Limb (tissue), 2 donors: ENCODE data around the gene DIP2B.

Experiments
- DNase-seq, 2 donors: peaks; one replicate each; pipeline ENCODE4 v3.0.0-alpha.2; 2016; ENCODE audit errors: extremely low spot score in 2 of 2

The DIP2B gene

DNA sequence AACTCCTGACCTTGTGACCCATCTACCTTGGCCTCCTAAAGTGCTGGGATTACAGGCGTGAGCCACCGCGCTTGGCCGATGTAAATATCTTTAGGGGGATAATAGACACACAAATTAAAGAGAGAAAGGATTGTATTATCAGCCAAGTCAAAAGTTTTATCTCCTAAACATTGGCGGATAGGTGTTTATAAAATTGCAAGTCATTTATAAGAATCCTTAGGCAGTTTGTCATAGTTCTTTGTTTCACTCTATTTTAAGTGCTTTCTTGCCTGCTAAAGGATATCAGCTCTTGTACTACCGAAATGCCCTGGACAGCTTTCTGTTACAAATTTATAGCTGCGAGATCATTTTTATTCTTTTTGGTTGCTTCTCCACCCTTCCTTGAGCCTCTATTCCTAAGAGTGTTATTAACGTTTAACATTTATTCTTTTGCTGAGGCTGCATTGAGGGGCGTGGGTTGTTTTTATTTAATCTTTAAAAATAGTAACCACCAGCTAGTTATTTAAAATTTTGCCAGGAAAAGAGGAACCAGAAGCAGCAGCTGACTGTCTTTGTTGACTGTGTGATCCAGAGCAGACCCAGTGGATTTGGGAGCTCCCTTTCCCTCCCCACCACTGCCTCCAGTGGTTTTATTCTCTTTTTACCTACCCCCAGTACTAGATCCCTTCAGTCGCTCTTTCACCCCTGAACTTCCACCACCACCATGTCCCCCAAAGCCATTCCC lies 106.4 kb downstream of the DIP2B start:
- no peak for DNase-seq

DNA sequence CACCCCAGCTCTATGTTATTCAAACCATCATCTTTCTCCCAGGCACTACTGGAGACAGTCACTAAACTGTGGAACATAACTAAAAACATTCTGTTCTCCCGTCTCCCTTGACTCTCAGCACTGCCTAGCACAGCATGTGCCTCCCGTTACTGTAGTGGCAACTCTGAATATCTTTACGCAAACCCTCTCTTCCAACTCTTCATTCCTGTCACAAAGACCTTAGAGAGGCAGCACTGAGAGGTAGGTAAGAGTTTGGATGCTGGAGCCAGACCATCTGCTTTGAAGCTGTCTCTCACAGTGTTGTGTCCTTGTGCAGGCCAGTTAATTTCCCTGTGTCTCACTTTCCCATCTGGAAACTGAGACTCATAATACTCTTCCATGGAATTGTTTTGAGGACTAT lies 108.1 kb downstream of the DIP2B start:
- no peak for DNase-seq

DNA sequence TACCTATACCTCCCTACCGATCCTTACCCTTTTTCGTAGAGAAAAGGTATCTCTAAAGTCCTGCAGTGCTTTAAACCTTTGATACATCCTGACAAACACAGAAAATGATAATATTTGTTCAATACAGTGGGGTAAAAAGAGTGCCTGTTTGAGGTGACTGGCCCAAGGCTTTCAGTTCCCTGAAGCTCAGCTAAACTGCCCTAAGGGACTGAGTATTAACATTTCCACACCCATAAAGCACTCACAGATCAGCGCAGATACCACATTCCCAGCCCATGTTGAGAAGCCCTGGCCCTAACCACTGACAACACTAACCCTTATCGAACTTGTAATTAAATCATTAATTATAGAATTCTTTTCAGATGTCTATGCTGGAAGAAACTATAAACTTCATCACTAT lies 108.7 kb downstream of the DIP2B start:
- DNase-seq: no peak

DNA sequence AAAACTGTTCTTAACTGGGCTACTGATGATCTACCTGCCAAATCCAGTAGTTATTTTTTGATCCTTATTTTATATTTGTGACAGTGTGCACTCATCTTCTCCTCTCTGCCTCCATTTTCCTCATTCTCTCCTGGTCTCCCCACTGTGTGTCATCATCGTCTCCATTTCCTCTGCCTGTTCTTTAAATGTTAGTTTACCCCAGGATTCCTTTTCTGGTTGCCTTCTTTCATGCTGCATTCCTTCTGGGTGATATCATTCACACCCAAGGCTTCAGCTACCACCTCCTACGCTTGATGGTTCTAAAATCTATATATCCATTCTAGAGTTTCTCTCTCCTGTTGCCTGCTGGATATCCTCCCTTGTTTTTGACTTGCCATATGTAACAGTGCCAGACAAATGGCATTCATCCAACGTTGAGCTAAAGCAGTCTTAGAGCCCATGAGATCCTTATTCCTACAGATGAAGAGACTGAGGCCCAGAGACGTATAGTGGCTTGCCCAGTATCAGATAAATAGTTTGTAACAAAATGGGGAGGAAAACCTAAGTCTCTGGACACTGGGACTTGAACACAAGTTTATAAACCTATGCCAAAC lies 109.5 kb downstream of the DIP2B start:
- DNase-seq: no peak

DNA sequence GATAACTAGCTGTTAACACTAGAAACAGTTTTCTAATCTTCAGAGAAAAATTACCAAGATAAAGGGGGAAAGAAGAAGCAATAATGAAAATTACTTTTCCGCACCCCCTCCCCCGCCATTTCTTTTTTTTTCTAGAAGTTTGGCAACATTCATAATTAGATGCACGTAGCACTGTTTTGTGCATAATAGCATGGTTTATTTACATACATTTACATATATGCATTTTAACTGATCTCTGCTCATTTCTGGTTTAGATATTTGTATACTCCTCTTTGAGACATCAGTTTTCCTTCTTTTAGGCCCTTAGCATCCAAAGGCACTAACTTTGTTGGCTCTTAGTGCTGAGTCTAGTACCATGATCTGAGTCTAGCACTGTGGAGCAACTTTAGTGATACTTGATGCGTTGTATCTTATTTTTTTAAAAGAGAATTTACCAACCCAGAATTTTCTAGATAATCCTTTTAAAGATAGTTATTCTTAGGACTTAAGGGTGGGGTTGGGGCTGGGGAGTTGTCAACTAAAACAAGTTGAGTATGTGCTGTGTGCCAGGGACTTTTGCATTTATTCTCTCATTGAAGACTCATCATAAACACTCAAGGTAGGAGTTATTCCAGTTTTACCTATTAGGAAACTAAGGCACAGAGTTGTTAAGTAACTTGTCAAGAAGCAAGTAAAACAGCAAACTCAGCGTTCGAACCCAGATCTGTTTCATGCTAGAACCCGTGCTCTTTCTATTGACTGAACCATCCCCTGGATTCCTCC lies 110.5 kb downstream of the DIP2B start:
- DNase-seq: no peak

DNA sequence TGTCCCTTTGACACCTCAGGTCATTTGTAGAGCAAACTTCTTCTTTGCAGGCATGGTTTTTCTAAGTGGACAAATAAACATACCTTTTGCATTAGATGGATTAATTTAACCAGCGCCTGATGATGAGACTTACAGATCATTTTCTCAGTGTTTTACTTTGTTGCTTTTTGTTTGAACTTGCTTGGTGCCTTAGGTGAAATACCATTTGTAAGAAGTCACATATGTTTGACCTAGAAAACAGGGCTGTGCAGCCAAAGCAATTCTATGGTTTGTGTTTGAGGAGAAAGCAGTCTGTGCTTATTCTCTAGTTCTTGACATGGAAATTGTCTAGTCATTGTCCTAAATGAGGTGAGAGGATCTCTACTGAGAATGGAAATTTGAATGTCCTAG lies 111.1 kb downstream of the DIP2B start:
- DNase-seq: no peak

DNA sequence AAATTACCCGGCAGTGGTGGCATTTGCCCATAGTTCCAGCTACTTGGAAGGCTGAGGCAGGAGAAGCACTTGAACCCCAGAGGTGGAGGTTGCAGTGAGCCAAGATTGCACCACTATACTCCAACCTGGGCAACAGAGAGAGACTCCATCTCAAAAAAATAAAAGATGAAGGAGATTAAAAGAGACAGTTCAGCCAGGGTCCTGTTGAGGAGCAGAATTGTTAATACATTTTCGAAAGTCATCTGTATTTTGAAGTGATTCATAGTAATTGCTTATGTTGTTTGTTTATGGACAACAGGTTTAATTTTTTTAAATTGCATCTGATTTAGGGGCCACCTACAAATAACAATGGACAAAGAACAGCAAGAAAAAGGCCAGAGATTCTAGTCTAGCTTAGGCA lies 112.9 kb downstream of the DIP2B start:
- DNase-seq: no peak

DNA sequence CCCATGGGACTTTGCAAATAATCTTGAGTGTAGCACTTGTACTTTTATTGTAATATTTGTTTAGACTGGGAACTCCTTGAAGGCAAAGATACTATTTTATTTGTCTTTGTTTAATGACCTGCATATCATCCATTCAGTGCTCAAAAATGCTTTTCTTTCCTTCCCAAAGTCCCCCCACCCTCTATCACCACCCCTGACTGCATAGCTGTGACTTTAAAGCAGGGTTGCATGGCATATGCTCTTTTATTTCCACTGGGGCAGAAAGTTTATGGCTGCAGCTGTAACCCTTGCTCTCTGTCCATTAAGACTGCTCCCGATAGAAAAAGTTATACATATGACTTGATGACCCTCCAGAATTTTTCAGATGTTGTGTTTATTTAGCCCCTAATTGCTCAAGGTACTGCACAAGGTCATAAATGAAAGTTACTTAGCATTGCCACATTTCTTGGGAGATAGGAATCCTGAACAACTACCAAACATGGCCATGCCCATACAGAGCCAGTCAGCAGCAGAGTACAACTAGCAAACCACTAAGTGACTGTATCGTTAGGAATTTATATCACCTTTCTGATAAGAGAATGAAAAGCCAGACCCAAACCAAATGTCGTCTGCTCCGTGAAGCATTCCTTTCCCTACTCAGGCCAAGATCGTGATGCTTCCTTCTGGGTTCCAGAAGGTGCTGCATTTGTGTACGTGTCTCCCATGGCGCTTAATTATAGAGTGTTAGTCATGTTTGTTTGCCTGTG lies 114.3 kb downstream of the DIP2B start:
- no peak for DNase-seq

DNA sequence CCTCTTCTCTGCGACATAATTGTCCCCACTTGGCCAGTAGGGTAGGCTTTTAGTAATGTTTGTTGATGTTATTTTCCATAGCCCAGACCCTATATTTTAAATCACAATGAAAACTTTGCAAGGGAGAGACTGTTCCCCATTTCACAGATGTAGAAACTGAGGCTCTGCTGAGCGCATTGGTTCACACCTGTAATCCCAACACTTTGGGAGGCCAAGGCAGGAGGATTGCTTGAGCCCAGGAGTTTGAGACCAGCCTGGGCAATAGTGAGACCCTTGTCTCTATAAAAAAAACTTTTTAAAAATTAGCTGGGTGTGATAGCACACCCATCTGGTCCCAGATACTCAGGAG lies 114.8 kb downstream of the DIP2B start:
- DNase-seq: no peak

DNA sequence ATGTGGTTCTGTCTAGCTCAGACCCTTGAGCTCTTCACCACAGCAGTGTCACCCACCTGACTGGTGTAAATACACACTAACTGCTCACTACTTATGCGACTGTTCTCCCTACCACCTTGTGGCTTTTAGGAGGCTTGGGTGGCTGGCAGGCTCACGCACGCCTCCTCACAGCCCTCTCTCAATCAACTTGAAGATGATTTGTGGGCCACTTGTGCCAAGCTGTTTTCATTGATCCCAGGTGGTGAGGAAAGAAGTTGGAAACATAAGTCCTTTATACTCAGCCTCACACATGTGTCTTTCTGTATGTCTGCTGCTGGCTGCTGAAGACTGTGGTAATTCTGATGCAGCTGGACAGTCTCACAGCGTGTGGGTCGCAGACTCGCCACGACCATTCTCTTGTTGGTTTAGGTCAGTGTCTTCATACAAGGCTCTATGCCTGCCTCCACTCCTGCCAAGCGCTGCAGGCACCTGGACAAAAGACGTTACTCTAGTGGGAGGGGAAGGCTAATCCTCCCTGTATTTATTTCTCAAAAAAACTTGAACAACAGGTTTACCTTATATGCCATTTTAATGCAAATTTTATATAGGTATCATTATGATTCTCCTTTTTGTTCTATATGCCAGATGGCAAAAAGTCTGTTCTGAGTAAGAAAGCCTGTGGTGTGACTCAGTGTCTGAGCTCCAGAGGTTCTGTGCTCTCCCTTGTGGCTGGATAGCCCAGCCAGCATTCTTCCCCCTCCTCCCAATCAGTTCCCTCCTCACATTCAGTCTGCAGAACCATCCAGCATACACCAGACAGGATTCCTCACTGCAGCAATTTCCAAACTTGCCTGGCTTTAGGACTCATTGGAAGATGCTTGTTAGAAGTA lies 115.6 kb downstream of the DIP2B start:
- no peak for DNase-seq

DNA sequence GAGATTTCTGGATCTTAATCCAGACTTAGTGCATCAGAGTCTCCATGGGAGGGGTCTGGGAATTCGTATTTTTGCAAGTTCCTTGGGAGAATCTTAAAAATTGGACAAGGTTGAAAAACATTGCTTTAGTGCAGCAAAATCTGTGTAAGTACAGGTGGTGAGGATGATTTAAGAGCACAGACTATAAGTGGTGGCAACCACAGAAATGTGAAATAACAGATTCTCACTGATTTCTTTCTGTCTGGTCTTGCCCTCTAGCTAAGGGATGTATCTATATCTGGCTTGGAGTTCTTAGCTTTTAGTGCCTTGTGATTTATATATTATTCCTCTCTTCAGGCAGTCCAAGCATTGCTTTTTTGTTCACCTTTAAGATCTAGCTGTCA lies 116.2 kb downstream of the DIP2B start:
- no peak for DNase-seq

DNA sequence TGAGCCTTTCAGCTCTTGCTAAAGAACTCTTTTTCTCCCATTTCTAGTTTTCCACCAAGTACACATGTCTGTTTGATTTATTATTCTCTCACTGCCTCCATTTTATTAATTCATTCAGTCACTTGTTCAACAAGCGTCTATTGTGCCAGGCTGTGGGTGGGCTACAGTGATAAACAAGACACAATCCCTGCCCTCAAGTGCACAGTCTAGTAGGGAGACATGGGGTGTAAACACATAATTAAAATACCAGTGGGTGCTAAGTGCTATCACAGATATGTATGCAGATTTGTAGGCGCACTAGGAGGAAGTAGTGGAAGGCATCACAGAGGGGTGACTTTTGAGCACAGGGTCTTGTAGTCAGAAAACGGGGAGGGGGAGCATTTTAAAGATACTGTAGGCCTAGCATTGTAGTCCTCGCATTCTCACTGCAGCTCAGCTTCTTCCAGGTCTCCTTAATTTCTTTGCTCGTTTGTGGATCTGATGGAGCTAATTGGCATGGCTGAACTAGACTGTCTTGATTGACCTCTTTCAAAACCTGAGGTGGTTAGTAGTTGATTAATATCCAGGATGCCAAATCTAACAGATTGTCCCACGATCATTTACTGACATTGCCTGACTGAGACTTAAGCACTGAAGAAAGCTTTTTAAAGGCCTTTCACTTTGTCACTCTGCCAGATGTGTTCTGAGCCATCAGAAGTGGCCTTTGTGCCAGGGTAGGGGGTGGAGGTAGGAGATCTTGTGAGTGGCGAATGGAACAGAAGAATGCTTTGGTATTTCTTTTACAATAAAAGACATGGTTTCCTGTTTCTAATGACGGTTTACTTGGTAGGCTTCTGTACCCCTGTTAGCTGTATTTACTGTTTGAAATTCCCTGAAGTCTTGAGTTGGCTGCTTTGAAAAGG lies 116.9 kb downstream of the DIP2B start:
- no peak for DNase-seq

DNA sequence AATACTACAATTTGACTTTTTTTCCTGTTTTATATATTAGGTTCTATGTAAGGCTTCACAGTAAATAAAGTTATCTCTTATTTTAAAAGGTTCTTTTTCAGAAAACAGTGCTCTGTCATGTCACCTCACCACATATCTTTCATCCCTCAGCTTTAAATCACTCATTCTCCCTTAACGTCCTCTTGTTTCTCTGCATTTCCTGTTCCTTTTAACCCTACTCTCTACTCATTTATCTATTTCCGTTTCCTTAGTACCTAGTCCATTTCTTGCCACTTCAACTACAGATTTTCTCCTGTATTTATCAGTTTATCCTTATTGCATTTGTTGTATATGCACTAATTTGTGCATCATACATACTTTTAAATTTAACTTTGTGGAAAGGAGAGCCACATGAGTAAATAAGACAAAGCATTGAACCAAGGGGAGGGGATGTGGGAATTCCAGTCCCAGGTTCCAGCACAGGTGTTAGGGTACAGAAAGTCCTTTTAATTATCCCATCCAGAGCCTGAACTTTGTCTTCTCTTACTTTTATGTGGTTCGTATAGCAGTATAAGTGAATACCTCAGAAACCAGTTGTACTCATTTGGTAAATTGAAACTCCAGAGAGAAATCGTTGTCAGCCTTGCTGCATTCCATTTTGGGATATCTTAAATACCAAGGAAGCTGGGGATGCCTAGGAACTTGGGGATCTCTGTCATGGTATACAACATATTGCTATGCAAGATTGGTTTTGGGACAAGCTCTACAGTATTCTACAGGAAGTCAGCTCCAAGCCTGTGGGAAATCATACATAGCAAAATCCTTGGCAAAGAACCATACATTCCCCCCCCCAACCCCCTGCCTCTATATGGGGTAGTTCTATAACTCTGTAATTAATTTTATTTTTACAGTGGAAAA lies 120.5 kb downstream of the DIP2B start:
- DNase-seq: no peak

DNA sequence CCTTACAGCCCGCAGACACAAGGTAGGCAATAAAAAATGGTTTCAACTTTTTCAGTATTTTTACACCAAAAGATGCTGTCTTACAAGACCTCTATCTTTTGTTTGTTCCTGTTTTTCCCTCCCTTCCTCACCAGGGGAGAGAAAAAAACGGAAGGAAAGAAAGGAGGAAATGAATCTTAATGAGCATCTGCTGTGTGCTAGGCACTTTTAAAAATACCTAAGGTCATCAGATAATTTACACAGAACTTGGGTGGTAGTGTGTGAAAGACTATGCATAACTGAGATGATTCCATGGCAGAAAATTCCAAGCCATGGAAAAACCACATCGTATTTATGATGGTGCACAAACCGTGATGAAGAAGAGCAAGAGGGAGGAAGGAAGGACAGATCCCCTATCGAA lies 121.2 kb downstream of the DIP2B start:
- no peak for DNase-seq

DNA sequence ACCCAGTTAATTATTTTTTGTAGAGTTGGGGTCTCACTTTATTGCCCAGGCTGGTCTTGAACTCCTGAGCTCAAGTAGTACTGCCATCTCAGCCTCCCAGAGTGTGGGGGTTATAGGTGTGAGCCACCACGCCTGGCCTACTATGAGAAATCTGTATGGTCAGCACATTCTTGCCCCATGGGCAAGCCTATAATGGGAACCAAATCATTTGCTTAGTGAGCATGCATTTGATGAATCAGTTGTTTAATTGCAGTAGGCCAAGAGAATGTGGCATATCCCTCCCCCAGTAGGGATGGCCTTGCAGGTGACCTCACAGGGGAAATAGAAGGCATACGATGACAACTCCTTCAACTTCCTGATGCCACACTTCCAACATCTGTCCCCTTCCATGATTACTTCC lies 122.7 kb downstream of the DIP2B start:
- no peak for DNase-seq

DNA sequence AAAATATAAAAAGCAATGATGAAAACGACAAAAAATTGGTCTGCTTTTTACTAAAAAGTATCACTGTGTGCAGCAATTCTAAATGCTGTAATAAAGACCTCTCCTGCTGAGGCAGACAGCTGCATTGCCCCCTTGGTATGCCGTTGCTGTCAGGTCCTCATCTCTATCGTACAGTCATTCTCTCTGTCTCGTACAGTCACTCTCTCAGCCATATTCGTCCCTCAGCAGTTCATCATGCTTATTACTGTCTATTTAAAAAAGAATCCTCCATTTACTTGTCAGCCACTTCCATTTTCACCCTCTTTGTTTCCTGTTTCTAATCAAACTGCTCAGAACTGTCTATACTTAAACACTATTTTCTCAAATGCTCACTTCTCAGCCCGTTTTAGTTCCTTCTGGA lies 123.6 kb downstream of the DIP2B start:
- DNase-seq: no peak

DNA sequence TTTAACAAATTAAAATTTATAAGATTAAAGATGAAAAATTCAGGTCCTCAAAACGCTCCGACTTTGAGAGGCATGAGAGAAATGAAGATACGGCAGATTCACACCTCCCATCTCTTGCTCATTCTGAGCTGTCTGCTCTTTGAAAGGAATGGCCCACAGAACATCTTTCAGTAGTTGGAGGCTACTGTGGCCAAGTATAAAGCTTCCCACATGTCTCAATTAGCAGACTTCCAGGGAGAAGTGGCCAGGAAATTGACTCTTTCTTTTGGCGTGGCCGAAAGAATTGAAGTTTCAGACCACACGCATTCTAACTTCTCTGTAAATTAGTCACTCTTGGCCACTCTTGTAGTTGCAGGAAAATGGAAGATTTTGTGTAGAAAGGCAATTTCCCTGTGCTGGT lies 129.2 kb downstream of the DIP2B start:
- no peak for DNase-seq

DNA sequence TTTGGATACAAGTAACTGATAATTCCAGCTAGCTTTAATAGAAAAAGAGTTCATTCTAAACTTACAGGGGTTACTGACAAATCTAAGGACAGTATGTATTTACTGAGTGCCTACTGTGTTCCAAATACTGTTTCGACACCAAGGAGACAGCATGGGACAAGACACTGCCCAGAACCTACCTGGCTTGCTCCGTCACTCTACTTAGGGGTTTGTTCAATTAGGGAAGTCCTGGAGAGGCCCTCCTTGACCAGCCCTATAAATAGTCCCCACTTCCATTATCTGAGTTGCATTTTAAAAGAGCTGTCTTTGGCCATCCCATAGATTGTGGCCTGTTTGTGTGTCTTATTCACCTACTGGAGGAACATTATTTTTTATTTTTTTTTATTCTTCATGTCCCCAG lies 129.6 kb downstream of the DIP2B start:
- DNase-seq: no peak

DNA sequence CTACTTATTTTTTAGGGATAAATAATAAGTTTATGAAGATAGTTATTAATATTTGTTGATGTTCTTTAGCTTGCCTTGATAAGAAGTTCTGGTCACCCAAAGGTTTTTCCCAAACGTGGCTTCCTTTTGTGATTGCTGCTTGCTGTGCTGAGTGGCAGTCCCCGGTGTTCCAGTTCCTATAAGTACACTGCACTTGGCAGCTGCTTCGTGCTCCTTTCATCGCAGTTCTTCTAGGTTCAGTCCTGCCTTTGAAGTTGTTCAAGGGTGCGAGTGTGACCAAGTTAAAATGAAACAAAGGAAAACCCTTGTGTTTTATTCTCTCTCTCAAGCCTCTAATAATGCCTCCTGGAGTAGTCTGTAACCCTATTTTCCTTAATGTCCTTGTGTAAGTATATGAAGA lies 130.6 kb downstream of the DIP2B start:
- DNase-seq: no peak
